ENCODE measurements around the gene ECHDC1.

DNA sequence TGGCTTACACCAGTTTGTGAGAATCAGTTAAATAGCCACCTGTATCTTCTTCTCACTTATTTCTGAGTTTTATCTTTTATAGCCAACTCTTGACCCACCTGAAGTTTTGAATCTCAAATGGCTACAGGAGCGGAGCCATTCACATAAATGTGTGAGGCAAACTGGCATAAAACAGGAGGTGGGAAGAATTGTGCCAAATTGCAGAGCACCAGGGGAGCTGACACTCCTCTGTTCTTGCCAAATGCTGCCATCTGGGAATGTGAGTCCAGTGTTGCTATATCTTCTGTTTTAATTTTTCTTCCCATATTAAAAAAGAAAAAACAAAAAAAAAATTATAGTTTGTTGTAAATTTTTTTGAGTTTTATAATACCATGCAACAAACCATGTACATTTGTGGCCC, 93.8 kb downstream of the ECHDC1 start:
- TF ChIP-seq TAF1 (conservative IDR thresholded peaks at IDR 0.05) (no peak), CTCF (IDR thresholded peaks at IDR 0.05; ENCODE audit: low read depth, low read length, missing input control) (no peak), GABPA (IDR thresholded peaks at IDR 0.05 in 1 of 2, conservative IDR thresholded peaks at IDR 0.05 in 1 of 2) (no peak), ZBTB33 (IDR thresholded peaks at IDR 0.05) (no peak), SP1 (IDR thresholded peaks at IDR 0.05) (no peak), RXRA (IDR thresholded peaks at IDR 0.05) (no peak), RAD21 (IDR thresholded peaks at IDR 0.05) (no peak), EGR1 (IDR thresholded peaks at IDR 0.05; ENCODE audit: low read depth in 2 of 2) (no peak), JUND (IDR thresholded peaks at IDR 0.05) (no peak), YY1 (IDR thresholded peaks at IDR 0.05) (no peak)
- TF ChIP-seq, protein P1, sequence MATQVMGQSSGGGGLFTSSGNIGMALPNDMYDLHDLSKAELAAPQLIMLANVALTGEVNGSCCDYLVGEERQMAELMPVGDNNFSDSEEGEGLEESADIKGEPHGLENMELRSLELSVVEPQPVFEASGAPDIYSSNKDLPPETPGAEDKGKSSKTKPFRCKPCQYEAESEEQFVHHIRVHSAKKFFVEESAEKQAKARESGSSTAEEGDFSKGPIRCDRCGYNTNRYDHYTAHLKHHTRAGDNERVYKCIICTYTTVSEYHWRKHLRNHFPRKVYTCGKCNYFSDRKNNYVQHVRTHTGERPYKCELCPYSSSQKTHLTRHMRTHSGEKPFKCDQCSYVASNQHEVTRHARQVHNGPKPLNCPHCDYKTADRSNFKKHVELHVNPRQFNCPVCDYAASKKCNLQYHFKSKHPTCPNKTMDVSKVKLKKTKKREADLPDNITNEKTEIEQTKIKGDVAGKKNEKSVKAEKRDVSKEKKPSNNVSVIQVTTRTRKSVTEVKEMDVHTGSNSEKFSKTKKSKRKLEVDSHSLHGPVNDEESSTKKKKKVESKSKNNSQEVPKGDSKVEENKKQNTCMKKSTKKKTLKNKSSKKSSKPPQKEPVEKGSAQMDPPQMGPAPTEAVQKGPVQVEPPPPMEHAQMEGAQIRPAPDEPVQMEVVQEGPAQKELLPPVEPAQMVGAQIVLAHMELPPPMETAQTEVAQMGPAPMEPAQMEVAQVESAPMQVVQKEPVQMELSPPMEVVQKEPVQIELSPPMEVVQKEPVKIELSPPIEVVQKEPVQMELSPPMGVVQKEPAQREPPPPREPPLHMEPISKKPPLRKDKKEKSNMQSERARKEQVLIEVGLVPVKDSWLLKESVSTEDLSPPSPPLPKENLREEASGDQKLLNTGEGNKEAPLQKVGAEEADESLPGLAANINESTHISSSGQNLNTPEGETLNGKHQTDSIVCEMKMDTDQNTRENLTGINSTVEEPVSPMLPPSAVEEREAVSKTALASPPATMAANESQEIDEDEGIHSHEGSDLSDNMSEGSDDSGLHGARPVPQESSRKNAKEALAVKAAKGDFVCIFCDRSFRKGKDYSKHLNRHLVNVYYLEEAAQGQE (IDR thresholded peaks at IDR 0.05) = no peak
- TF ChIP-seq, protein P2, sequence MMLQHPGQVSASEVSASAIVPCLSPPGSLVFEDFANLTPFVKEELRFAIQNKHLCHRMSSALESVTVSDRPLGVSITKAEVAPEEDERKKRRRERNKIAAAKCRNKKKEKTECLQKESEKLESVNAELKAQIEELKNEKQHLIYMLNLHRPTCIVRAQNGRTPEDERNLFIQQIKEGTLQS (IDR thresholded peaks at IDR 0.05) = no peak
